Gastrocnemius medialis (tissue), 4 donors: ENCODE data around the gene CASZ1.

Experiments used
- POLR2A ChIP-seq, 2 donors: fragments of 450-650 bp; IDR thresholded peaks; one replicate each; pipeline ENCODE4 v1.6.1; 2017; ENCODE audit warnings: antibody characterized with exemption in 2 of 2, mild to moderate bottlenecking in 2 of 2, moderate library complexity in 2 of 2
- TF ChIP-seq, protein P1 (sequence below), 5 experiments: fragments of 450-650 bp in 3 of 5; fragments of 200-600 bp in 2 of 5; sonication (generic) in 2 of 5; IDR thresholded peaks in 4 of 5; conservative IDR thresholded peaks in 1 of 5; 1 replicate in 4 of 5; 2 replicates in 1 of 5; pipeline ENCODE4 v1.5.1; 2016 to 2019; ENCODE audit warnings: antibody characterized with exemption in 5 of 5, mild to moderate bottlenecking in 3 of 5, moderate library complexity in 3 of 5

DNA sequence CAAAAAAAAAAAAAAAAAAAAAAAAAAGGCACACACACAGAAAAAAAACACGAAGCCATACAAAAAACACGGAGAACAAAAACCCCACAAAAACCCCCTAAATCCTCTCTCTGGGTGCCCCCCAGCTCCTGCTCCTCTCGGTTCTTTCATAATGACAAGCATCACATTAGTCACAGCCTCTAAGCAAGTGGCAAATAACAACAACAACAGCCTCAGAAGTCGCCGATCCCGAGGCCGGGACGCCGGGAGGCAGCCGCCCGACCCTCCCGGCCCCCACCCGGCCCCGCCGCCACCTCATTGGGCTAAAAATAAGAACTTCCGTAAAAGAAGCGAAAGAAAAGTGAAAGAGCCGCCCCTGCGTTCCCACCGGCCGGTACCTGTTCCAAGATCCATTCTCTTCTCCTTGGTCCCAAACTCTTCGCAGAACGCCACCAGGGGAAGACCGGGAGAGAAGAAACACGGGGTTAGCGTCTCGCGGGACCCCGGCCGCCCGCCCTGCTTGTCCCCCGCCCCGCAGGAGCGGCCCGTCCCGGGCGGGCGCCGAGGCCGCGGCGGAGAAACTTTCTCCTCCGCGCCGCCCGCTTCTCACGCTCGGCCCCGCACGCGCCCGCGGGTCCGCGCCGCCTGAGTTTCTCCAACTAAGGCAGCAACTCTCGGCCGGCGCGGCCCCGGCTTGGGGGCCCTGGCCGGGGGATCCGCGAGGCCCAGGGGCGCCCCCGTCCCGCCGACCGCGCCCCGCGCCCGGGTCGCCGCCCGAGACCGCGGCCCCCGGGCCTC is 102.8 kb downstream of the CASZ1 start:
- TF ChIP-seq, protein P1, sequence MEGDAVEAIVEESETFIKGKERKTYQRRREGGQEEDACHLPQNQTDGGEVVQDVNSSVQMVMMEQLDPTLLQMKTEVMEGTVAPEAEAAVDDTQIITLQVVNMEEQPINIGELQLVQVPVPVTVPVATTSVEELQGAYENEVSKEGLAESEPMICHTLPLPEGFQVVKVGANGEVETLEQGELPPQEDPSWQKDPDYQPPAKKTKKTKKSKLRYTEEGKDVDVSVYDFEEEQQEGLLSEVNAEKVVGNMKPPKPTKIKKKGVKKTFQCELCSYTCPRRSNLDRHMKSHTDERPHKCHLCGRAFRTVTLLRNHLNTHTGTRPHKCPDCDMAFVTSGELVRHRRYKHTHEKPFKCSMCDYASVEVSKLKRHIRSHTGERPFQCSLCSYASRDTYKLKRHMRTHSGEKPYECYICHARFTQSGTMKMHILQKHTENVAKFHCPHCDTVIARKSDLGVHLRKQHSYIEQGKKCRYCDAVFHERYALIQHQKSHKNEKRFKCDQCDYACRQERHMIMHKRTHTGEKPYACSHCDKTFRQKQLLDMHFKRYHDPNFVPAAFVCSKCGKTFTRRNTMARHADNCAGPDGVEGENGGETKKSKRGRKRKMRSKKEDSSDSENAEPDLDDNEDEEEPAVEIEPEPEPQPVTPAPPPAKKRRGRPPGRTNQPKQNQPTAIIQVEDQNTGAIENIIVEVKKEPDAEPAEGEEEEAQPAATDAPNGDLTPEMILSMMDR (IDR thresholded peaks at IDR 0.05 in 4 of 5, conservative IDR thresholded peaks at IDR 0.05 in 1 of 5), result no peak
- no peak for TF ChIP-seq POLR2A (IDR thresholded peaks at IDR 0.05)
